Measurements from ENCODE around the gene UBE2G1.

GRCh38 chr17:4266550-4266949 lies 99.9 kb downstream of the UBE2G1 start:
- TF ChIP-seq TP53 (CRISPR knock-in tag; IDR thresholded peaks at IDR 0.05) (no peak), CTCF (IDR thresholded peaks at IDR 0.05) (no peak), POLR2A (IDR thresholded peaks at IDR 0.05; ENCODE audit: low read length) (no peak), MAZ (IDR thresholded peaks at IDR 0.05; ENCODE audit: borderline replicate concordance, low read depth, low read length) (no peak), BHLHE40 (IDR thresholded peaks at IDR 0.05; ENCODE audit: low read depth, low read length) (no peak), GATA3 (IDR thresholded peaks at IDR 0.05; ENCODE audit: borderline replicate concordance) (no peak), RFX5 (IDR thresholded peaks at IDR 0.05) (no peak)
